ENCODE data around the gene C1QTNF5.

C1QTNF5 gene

DNA sequence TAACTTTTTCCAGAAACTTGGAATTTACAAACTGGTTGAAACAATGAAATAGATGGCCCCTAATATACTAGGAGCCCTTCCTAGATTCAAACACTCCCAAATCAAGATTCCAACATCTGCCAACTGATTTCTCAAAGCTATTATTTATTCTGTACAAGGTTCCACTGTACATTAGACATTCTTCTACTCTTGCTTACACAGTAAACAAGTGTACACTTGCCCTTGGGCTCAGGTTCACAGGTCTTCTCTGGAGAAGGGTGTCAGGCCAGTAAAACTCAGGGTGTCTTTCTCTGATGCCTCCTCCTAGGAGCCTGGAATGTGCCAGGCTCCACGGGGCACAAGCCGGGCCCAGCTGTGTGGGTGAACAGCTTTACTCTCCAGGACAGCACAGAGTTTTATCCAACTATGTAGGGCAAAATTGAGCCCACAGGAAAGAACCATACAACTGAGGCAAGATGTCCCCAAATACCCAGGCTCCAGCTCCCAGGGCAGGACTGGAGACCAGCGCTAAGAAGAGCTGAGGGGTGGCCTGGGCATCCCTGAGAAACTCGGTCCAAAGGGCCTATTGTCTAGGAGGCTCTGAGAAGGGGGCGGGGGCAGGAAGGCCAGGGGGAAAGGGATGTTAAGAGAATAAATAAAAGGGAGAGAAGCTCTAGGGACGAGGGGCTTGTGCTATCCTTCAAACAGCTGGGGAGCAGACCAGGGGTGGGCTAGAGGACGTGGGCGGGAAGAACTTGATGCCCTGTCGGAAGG lies 14.6 kb upstream of the C1QTNF5 start:
- DNase-seq, result no peak

DNA sequence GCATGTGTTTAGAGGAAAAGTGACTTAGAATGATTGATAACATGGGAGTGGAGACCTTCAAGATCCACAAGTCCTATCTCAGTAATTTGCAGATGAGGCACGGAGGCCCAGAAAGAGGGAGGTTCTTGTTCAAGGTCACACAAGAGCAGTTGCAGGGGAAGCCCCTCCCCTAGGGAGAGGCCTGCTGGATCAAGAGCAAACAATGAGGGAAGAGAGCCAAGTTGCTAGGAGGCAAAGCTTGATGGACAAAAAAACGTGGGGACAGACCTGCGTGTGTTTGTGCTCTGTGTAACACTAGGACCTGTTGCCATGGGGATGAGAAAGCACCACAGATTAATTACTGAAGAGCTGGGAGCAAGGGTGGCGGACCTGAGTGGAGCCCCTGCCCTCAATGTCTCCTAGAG lies 12.2 kb upstream of the C1QTNF5 start:
- no peak for DNase-seq

DNA sequence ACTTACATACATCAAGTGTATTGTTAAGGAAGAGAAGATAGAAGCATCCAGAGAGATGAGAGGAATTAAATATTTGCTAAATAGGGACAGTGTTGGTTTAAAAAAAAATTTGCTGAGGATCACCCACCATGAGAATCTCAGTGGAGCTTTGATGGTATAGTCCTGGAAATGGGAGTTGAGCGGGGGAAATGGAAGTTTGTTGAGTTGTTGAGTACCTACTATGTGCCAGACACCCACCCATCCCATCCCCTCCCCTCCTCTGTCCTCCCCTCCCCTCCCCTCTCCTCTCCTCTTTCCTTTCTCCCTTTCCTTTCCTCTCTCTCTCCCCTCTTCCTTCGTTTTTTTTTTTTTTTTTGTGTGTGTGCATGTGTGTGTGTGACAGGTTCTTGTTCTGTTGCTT lies 10.5 kb upstream of the C1QTNF5 start:
- DNase-seq, result no peak

DNA sequence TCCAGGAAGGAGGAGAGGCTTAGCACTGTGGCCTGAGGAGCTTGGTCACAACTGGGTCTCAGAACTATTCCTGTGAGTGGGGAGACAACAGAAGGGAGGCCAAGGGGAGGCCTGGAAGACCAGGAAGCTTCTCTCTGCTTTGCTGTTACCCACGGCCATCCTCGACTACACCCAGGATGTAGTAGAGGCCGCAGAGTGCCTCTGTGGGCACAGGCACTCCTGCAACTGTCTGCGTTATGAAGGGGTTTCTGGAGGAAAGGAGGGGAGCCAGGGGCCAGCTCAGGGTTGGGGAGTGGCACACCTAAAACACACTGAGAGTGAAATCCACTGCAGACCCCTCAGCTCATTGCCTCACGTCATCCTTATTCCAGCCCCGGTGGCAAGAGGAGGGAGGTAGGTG lies 9.6 kb upstream of the C1QTNF5 start:
- DNase-seq, result no peak

DNA sequence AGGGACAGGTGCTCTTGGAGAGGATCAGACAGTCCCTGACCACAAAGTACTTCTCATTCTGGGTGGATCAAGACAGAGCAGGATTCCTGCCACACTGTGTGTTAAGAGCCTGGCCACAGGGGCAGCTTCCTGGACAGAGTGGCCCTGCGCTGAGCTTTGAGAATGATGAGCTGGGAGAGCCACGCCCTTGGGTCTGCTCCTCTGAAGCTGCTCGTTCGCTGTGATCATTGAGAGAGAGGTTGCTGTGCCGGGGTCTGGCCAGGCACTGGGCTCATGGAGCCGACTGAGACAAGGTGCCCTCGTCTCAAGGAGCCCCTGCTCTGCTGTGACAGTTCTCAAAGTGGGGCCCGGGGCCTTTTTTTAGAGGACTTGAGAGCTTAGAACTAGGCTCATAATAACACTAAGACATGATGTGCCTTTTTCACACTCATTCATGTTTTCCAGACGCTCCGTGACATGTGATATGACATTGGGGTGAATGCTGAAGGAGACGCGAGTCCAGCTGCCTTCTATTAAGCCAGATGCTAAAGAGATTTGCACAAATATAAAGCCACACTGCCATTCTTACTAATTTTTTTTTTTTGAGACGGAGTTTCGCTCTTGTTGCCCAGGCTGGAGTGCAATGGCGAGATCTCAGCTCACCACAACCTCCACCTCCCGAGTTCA lies 7.4 kb upstream of the C1QTNF5 start:
- no peak for DNase-seq

DNA sequence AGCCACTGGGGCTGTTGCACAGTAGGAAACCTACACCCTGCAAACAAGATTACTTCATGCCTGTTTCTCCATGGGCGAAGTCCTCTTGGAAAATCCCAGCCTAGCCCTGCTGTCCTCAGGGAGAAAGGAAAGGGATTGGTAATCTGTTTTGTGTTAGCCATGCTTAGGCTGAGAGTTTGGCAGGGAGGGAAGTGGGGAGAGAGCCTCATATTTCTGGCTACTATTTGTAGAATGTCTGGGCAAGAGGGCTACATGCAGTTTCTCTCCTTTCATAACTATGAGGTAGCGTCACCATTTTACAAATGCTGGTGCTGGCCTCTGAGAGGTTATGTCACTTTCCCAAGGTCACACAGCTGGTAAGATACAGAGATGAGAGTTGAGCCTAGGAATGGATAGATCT lies 6.6 kb upstream of the C1QTNF5 start:
- DNase-seq, result no peak

DNA sequence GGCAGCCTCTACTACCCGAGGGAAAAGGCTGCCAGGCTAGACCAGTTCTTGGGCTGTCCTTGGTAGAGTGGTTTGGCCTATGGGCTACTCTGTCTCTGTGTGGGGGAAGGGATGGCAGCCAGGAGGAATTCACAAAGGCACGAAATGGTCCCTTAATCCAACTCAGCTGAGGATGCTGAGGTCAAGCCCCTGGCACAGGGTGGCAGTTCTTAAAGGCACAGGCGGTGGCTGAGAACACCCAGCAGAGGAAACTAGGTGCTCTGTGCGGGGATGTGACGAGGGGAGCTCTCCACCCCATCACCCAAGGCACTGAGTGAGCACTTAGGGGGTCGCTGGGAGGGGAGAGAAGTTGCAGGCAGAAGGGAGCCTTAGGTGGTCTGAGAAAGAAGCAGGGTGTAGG lies 5.9 kb upstream of the C1QTNF5 start, which contains the start of gene MFRP:
Gene MFRP (minus strand): TSS at position 101 of the 400 bp plus-strand sequence. CDS start 192 bp downstream, outside the sequence.
- no peak for DNase-seq

DNA sequence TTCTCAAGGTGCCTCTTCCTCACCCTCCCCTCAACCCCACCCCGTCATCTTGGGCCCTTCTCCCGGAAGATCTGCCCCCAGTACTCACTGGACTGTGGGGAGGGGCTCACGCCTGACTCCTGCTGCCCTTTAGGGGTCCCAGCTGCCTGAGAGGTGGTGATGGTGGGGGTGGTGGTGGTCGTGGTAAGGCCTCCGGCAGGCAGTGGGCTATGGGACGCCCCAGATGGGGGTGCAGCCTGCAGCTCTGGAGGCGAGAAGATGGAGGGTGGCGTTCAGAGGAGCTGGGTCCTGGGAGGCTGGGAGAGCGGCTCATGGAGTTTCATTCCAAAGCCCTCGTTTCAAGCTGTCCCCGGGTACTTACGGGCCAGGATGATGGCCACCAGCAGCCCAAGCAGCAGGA lies 5.0 kb upstream of the C1QTNF5 start:
- DNase-seq, result no peak

DNA sequence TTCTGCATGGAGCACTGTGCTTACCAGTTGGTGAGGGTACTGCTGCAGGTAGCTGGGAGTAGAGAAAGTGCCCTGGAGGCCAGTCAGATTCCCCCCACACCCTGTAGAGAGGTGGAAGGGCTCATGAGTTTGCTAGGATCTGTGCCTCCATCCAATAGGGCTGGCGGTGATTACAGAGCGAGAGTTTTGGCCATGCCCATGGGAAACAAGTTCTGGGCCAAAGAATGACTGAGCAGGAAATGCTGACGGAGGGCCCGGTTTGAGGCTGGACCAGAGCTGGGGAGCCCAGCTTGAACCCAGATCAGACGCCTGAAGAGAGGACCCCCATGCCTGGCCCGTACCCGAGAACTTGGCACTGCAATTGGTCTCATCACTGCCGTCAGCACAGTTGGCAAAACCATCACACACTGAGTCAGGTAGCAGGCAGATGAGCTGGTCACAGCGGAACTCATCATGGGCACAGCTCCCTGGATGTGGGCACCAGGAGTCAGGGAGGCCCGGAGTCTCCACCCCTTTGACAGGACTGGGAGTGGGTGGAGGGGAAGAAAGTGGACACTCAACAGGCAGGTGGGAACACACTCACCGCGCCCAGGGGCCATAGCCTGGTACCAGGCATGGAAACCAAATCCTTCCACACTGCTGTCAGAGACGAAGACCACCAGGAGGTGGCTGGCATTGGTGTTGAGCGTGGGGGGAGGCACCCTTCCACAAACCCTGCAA lies 3.8 kb upstream of the C1QTNF5 start:
- DNase-seq, result no peak

DNA sequence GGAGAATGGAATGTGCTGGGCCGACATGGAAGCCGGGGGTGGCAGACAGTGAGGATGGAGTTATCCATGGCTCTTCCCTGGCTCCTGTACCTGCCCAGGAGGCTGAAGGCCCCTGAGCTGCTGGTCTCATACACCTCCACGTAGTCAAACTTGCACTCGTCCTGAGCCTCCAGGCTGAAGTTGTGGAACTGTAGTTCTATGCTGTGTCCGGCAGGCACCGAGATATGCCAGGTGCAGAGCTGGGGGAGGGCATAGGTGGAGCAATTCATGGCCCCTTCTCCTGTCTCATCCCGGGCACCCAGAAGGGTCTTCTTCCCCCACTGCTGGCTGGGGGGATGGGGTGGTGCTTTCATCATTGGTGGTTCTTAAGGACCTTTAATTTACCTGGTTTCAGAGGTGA lies 3.0 kb upstream of the C1QTNF5 start:
- no peak for DNase-seq

DNA sequence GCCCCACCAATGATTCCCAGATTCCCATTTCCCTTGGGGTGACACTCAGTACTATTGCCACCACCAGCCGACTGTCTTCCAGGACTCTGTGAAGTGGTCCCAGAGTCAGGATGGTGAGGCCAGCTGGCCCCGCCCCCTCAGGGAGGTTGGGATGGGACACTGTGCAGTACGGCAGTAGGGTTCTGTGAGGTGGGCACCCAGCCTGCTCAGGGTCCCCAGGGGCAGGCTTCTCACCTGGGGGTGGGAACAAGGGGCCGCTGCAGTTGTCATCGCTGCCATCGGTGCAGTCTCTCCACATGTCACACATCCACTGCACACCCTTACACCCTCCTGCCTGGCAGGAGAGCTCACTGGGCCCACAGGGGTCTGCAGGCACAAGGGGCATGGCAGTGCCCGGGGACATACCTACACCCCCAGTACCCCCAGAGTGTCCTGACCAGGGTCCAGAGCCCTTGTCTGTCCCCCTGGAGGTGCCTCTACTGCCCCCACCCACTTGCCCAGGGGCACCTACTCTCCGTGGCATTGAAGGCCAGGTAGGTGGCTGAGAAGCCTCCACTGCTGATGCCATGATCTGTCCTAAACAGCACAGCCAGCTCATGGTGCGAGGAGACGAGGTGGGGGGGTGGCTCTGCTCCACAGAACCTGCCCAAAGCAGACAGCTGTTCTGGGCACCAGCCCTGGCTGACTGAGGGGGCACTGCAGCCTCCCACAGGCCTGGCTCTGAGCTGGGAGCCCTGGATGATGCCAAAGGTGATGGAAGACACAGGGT lies 1.9 kb upstream of the C1QTNF5 start:
- no peak for DNase-seq

DNA sequence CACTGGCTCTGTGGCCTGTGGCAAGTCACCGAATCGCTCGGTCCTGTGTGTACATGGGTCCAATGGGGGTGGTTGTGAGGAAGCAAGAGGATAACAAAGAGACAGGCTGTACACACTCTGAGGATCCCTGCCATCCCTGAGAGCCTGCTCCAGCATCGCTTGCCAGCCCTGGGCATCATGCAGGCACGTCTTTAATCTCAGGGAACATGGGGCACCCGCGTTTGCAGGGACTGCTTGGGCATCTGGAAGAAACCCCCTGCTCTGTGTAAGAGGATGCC lies 1.3 kb upstream of the C1QTNF5 start:
- no peak for DNase-seq

DNA sequence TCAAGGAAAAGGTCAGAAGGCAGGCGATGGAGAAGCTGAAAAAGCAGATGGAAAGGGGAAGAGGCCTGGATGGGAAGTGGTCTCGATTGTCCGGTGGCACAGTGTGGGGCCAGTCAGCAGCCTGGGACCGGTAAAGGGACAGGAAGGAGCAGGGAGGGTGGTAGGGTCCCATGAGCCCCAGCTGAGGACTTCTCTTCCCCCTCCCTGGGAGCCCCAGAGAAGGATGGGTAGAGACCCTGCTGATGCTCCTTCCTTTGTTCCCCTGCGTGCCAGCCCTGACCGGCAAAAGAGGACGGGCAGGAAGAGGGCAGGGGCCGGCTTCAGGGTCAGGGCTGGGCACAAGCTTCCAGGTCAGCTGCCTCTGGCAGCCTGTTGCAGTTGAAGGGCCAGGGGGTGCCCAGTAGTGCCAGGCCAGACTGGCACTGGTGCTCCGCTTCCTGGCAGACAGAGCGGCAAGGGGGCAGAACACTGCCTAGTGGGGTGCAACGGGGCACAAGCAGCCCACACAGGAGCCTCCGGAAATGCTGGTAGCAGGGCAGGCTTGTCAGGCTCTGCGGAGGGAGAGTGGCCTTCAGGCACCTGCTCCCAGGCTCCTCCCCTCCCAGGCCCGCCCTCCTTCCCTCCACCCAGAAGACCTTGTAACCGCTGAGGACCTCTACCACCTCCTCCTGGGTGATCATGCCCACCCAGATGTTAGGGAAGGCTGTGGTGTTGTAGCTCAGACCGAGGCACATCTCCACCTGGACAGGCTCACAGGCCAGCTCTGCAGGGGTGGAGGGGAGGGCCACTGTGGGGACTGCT lies 739 bp upstream of the C1QTNF5 start:
- DNase-seq, result no peak

DNA sequence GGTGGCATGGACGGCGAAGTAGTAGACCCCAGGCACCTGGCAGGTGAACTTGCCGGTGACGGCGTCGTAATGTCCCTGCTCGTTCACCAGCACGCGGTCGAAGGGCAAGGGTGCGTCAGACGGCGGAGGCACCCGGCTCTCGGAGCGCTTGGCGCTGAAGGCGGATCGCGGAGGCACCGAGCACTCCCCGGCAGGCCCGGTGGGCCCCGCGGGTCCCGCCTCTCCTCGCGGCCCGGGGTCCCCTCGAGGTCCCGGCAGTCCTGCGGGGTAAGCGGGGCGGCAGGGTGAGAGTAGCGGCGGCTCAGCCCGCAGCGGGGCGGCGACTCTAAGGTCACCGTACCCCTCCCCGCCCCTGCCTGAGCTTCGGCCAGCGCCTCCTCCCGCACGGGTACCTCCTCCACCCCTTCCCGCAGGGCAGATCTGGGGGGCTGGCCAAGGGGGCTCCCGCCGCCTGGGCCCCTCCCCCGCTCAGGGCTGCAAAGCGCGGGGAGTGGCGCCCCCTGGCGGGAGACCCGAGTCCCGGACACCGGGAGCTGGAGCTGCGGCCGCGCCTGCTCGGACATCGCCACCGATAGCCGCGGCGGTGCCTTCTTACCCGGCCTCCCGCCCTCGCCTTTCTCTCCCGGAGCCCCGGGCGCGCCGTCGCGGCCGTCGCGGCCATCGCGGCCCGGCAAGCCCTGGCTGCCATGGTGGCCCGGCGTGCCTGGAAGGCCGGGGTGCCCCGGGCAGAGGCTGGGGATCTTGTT lies 921 bp downstream of the C1QTNF5 start:
- DNase-seq, result no peak

DNA sequence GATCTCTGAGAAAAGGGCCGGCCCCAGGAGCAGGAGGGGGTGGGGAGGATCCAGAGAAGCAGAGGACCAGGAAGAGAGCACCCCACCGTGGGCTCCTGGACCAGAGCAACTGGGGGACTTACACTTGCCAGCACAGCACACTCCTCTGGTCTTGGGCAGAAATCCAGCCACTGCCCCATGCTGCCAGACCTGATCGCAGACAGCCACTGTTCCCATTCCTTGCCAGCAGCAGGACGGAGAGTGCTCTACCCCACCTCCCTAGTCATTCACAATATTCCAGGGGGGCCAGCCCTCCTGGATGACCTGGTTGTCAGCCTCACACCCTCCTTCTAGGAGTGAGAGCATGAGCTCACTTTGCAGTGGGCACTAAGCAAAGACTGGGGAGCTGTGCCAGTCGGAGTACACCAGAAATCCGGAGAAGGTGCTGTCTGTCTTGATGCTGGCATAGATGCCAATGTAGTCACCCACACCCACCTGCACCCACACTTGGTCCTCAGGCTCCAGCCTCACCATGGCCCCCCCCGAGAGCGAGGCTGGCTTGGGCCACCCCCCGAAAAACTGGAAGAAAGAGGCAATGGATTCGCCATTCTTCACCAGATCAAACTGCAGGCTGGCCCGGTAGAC lies 1.6 kb downstream of the C1QTNF5 start:
- DNase-seq, result no peak

DNA sequence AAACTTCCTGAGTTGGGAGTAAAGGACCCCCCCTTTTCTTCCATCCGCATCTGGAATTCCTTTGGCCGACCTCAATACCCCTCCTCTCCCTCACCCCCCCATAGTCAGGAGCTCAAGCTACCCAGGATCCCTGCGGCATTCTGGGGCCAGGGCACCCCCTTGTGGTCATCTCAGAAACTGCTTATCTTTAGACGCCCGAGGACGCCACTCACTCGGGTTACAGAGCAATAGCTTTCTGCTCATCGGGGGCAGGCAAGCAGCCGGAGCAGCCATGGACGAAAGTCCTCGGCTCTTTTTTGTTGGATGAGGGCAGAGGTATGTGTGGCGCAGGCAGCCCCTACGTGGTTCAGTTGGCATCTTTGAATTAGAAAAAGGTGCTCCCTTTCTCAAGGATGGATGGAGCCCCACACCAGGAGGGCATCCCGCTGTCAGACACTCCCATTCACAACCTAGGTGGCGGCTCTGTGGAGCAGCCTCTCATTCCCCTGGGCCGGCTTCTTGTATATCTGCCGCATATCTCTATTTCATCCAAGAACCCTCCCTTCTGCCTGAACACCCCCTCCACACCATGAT lies 2.3 kb downstream of the C1QTNF5 start:
- no peak for DNase-seq

DNA sequence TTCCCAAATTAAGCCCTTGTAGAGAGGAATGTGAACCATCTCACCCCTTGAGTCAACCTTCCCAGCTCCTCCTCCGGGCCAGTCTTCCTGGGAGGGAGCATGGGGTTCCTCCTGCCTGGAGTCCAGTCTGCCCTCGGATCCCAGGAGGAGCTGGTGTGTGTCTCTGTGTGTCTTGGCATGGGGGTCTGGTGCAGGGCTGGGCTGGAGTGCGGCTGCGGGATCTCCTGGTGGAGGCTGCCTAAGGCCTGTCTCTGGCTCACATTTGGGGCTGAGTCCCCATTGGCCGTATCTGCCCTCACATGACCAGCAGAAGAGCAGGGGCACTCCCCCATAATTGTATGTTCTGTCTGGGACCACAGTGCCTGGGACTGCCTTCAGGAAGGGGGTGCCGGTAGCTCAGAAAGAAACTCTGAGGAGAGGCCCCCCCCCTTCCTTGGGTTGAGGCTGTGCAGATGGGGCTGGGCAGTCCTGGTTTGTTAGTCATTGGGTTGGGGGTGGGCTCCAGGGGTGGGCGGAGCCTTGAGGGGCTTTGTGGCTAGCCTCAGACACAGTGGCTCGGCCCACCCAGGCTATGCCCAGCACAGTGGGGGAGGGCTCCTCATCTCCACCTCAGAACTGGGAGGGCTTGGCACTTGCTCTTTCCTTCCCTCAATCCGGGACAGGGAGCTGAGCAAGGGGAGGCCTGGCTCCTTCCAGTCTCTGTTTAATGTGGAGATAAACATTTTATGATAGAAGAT lies 2.9 kb downstream of the C1QTNF5 start:
- DNase-seq, result no peak

DNA sequence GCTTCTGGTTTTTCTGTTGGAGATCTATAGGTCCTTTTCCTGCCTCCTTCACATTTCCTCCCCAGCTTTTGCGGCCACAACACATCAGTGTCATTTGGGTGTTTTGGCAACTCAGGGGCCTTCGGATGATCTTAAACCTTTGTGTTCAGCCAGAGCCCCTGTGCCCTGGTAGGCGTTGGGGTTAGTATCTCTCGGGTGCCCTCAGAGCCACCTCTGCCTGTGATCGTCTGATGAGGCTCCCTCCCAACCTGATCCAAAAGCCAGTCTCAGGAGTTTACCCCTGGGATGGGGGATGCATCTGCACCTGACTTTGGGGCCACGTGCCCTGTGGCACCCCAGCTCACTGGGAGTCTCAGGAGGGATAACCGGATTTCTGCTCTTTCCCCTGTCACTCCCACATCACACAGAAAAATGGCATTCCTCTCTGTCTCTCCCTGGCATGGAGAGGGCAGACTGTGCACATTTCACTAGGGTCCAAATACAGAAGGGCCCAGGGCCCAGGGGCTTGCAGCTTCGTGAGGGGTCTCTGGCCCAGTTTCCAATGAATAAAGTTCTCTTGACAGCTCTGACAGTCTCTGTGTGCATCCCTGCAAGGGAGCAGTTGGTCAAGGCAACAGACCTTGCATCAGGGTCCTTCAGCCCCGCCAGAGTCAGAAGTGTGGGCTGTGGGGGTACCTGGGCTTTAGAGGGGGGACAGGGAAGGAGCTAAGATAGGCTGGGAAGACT lies 3.8 kb downstream of the C1QTNF5 start:
- no peak for DNase-seq
